GM12878 (cell line): ENCODE measurements around the gene NFAT5. TPM values are rescaled to one million over a fixed set of nuclear protein-coding genes. Genes with fewer than 3 reads are reported as not detected.

ENCODE experiments used
- ATAC-seq: fragments of 200-7000 bp; cut with Tn5 transposase; 3 replicates; pipeline ENCODE4 v1.9.1; 2020; ENCODE audit warnings: mild to moderate bottlenecking, moderate library complexity
- BruUV-seq: library from RNA; stranded (reverse); fragments of 400-500 nt; replicated peaks from 2 replicates; lab custom pipeline; 2021; lab: Mats Ljungman, UMichigan
- CTCF ChIA-PET: fragments of 300-600 bp; sonication (Branson Sonifier 250); formaldehyde crosslinking; extraction: SDS; loops from one replicate; lab custom pipeline; 2021; ENCODE audit warnings: inconsistent platforms; lab: Yijun Ruan, JAX
- POLR2A ChIA-PET: fragments of 350-600 bp; formaldehyde crosslinking; extraction: SDS; loops from one replicate; lab custom pipeline; 2021; ENCODE audit warnings: inconsistent platforms; lab: Charles Lee
- RAD21 ChIA-PET: fragments of 300-600 bp; sonication (Branson Sonifier 250); formaldehyde crosslinking; loops from one replicate; lab custom pipeline; 2023; ENCODE audit warnings: antibody characterized with exemption; ENCODE audit not compliant: unreplicated experiment; lab: Charles Lee
- SMC1A ChIA-PET: fragments of 300-600 bp; sonication (Branson Sonifier 250); formaldehyde crosslinking; loops from one replicate; lab custom pipeline; 2023; ENCODE audit not compliant: unreplicated experiment, uncharacterized antibody; lab: Charles Lee
- DNase-seq: peaks from one replicate; pipeline ENCODE4 v3.0.0-alpha.2; 2011; ENCODE audit warnings: low read depth, low spot score
- FAIRE-seq: peaks from 3 replicates; lab custom pipeline; 2011; peaks lifted over from hg19 to GRCh38; lab: Jason Lieb, UNC
- H2AFZ ChIP-seq: 2 replicates; pipeline ENCODE4 v1.6.0; 2011; ENCODE audit warnings: low read depth, low read length, control low read depth; ENCODE audit not compliant: control insufficient read depth
- H3K27ac ChIP-seq: 2 replicates; pipeline ENCODE4 v1.5.1; 2011; ENCODE audit warnings: control low read depth; ENCODE audit not compliant: control insufficient read depth, insufficient read depth
- H3K27me3 ChIP-seq, 2 experiments: replicated peaks in 1 of 2; 2 replicates each; pipeline versions ENCODE4 v1.6.0 to v1.6.1; 2011; ENCODE audit warnings: low read length in 1 of 2; ENCODE audit not compliant: control insufficient read depth in 2 of 2, insufficient read depth in 2 of 2
- H3K36me3 ChIP-seq, 2 experiments: 2 replicates each; pipeline ENCODE4 v1.5.1; 2011; ENCODE audit warnings: low read length in 1 of 2; ENCODE audit not compliant: control insufficient read depth in 2 of 2, insufficient read depth in 2 of 2
- H3K4me1 ChIP-seq: 2 replicates; pipeline ENCODE4 v1.6.1; 2011; ENCODE audit warnings: mild to moderate bottlenecking, low read length, moderate library complexity, mixed read lengths; ENCODE audit not compliant: control insufficient read depth, insufficient read depth
- H3K4me2 ChIP-seq: 2 replicates; pipeline ENCODE4 v1.6.0; 2011; ENCODE audit warnings: control low read depth; ENCODE audit not compliant: control insufficient read depth, insufficient read depth
- H3K4me3 ChIP-seq: fragments of 200-600 bp; sonication (generic); 2 replicates; pipeline ENCODE4 v1.5.1; 2016
- H3K79me2 ChIP-seq: 2 replicates; pipeline ENCODE4 v1.6.0; 2011; ENCODE audit warnings: low read length; ENCODE audit not compliant: control insufficient read depth, insufficient read depth
- H3K9ac ChIP-seq: 2 replicates; pipeline ENCODE4 v1.8.0; 2011; ENCODE audit warnings: low read length, control low read depth, mixed read lengths; ENCODE audit not compliant: control insufficient read depth, insufficient read depth
- H3K9me3 ChIP-seq: replicated peaks from 3 replicates; pipeline ENCODE4 v1.5.1; 2011; ENCODE audit warnings: mild to moderate bottlenecking, low read length; ENCODE audit not compliant: control insufficient read depth, insufficient read depth
- H4K20me1 ChIP-seq: 2 replicates; pipeline ENCODE4 v1.6.0; 2011; ENCODE audit not compliant: control insufficient read depth, insufficient read depth
- ATF7 ChIP-seq: fragments of 450-650 bp; IDR thresholded peaks from 2 replicates; pipeline ENCODE4 v1.6.1; 2016; ENCODE audit warnings: low read depth, mild to moderate bottlenecking
- BHLHE40 ChIP-seq, 2 experiments: fragments of 450-650 bp in 1 of 2; IDR thresholded peaks; 2 replicates each; pipeline ENCODE4 v1.6.1; 2011 to 2017; ENCODE audit warnings: low read depth in 2 of 2, borderline replicate concordance in 1 of 2, improper control_type of control experiment in 1 of 2, low read length in 1 of 2, mild to moderate bottlenecking in 1 of 2
- CHD4 ChIP-seq: fragments of 200-600 bp; sonication (generic); IDR thresholded peaks from 2 replicates; pipeline ENCODE4 v1.6.1; 2016; ENCODE audit warnings: mild to moderate bottlenecking
- IKZF2 ChIP-seq, 2 experiments: fragments of 450-650 bp; IDR thresholded peaks; 2 replicates each; pipeline ENCODE4 v1.6.1; 2017; ENCODE audit warnings: mild to moderate bottlenecking in 2 of 2, moderate library complexity in 2 of 2
- KDM1A ChIP-seq: fragments of 200-600 bp; sonication (generic); IDR thresholded peaks from 2 replicates; pipeline ENCODE4 v1.6.1; 2016; ENCODE audit warnings: borderline replicate concordance
- MTA3 ChIP-seq: IDR thresholded peaks from 2 replicates; pipeline ENCODE4 v1.6.1; 2012; ENCODE audit warnings: low read length, inconsistent platforms, borderline replicate concordance
- NBN ChIP-seq: fragments of 450-650 bp; IDR thresholded peaks from 2 replicates; pipeline ENCODE4 v1.6.1; 2016
- POLR2A ChIP-seq: IDR thresholded peaks from 2 replicates; pipeline ENCODE4 v1.6.1; 2011; ENCODE audit warnings: low read depth, mild to moderate bottlenecking, low read length
- POLR2AphosphoS2 ChIP-seq: IDR thresholded peaks from 2 replicates; pipeline ENCODE4 v1.6.1; 2011; ENCODE audit warnings: low read depth, mild to moderate bottlenecking, low read length, improper control_type of control experiment, moderate library complexity
- SREBF1 ChIP-seq: IDR thresholded peaks from 2 replicates; pipeline ENCODE4 v1.6.1; 2012; ENCODE audit warnings: mild to moderate bottlenecking, low read length
- WGBS: methylation state at CpG from one replicate; pipeline ENCODE4 v1.1.6; 2016; ENCODE audit warnings: low lambda C conversion rate; ENCODE audit not compliant: insufficient replicate concordance, insufficient coverage; ENCODE audit errors: missing lambda C conversion rate; 5-methylcytosine and 5-hydroxymethylcytosine counted together
- in situ Hi-C: fragments of 300-500 bp; cut with MboI; formaldehyde crosslinking; loops from 9 replicates; pipeline ENCODE4 v1.14.3; 2018; ENCODE audit warnings: mixed read lengths
- intact Hi-C: fragments of 100-400 bp; cut with micrococcal nuclease; formaldehyde crosslinking; loops from one replicate; pipeline ENCODE4 v1.14.2; 2022; ENCODE audit not compliant: unreplicated experiment
- polyA plus RNA-seq, 11 experiments: library from polyadenylated mRNA; depleted of rRNA in 4 of 11; unstranded in 6 of 11; stranded (reverse) in 5 of 11; fragments of >200 nt; fragmentation: Nextera tagmentation in 4 of 11; fragmentation: Illumina TruSeq in 1 of 11; extraction: Ambion mirVana in 4 of 11; extraction: Trizol in 1 of 11; gene quantifications; 1 replicate in 1 of 11; 2 replicates in 10 of 11; pipeline versions ENCODE4 v1.2.1 to v1.2.3, GENCODE V29; 2011 to 2016; ENCODE audit warnings: inconsistent platforms in 2 of 11, missing spikeins in 2 of 11, low read depth in 1 of 11
- total RNA-seq, 4 experiments: library from RNA; depleted of rRNA in 3 of 4; stranded (reverse); fragments of >200 nt in 3 of 4; fragmentation: Illumina TruSeq in 1 of 4; extraction: Trizol in 1 of 4; gene quantifications; 2 replicates each; pipeline versions ENCODE4 v1.2.1 to v1.2.3, GENCODE V29; 2013 to 2021
- TF ChIP-seq, protein P1 (sequence below): IDR thresholded peaks from 2 replicates; pipeline ENCODE4 v1.6.1; 2011; ENCODE audit warnings: borderline replicate concordance, low read depth, mild to moderate bottlenecking, moderate library complexity, low read length; ENCODE audit not compliant: insufficient read depth, poor library complexity, severe bottlenecking
- TF ChIP-seq, protein P2 (sequence below): fragments of 450-650 bp; IDR thresholded peaks from 2 replicates; pipeline ENCODE4 v1.6.1; 2017; ENCODE audit warnings: mild to moderate bottlenecking
- TF ChIP-seq, protein P3 (sequence below): fragments of 450-650 bp; IDR thresholded peaks from 2 replicates; pipeline ENCODE4 v1.6.1; 2018; ENCODE audit warnings: borderline replicate concordance, mild to moderate bottlenecking; ENCODE audit not compliant: partially characterized antibody
- TF ChIP-seq, protein P4 (sequence below), 3 experiments: IDR thresholded peaks in 2 of 3; conservative IDR thresholded peaks in 1 of 3; 2 replicates each; pipeline ENCODE4 v1.5.1; 2011; ENCODE audit warnings: low read depth in 3 of 3, low read length in 3 of 3, mild to moderate bottlenecking in 3 of 3, control low read depth in 2 of 3, moderate library complexity in 2 of 3, inconsistent platforms in 1 of 3, mixed read lengths in 1 of 3; ENCODE audit not compliant: control insufficient read depth in 2 of 3, insufficient read depth in 1 of 3; ENCODE audit errors: extremely low read depth in 1 of 3

The NFAT5 gene
- total and polyA plus RNA-seq, 10 of the 15 experiments (the other 5 are each of a cell fraction or from before 2014, with no cell fraction given) = 0.58 to 31.5 (median 12.7) TPM

DNA sequence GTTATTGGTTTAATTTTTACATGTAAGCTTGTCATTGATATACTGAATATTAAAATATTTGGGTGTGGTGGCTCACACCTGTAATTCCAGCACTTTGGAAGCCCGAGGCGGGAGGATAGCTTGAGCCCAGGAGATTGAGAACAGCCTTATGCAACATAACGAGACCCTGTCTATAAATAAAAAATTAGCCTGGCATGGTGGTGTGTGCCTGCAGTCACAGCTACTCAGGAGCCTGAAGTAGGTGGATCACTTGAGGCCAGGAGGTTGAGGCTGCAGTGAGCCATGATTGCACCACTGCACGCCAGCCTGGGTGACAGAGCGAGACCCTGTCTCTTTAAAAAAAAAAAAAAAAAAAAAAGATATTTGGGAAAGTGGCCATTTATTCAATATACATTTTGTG lies 32.3 kb downstream of the NFAT5 start:
- Histone ChIP-seq H4K20me1 (no peaks in the 10 kb centered on the region; the same call in 1 of the 2 replicates), H3K9me3 (no peaks in the 10 kb centered on the region; the same call in 2 of the 3 replicates), H2AFZ (no peak overlapping the region), H3K4me1 (no peaks in the 10 kb centered on the region), H3K4me3 (no peak overlapping the region), H3K36me3 (peaks cover 2 to 3% of the 10 kb centered on the region in 2 experiments; a peak in 2 of 4 replicates), H3K79me2 (peaks cover 65% of the 10 kb centered on the region), H3K9ac (no peak overlapping the region), H3K4me2 (no peak overlapping the region), H3K27me3 (no peaks in the 10 kb centered on the region), H3K27ac (no peak overlapping the region)
- ChIA-PET CTCF (interaction anchor here (0.8 kb wide), 1 partner anchor 12 kb away, joined by 5 read pairs; no protein-coding TSS in a partner anchor), POLR2A (interaction anchor here (0.5 kb wide), 1 partner anchor 84 kb away, joined by 6 read pairs; no protein-coding TSS in a partner anchor), SMC1A (interaction anchor here (0.6 to 0.7 kb wide), 2 partner anchors 30 to 99 kb away, joined by 3 read pairs; no protein-coding TSS in a partner anchor), RAD21 (no interaction called here)
- FAIRE-seq (no peak), DNase-seq (no peak), ATAC-seq (no peak)
- 100% methylated on average over 3 of the region's 5 CpGs for whole genome bisulfite sequencing
- in situ Hi-C loops = no loop called here
- intact Hi-C loops = no loop called here
- no TSS peak for BruUV-seq
- TF ChIP-seq POLR2A (no peak), MTA3 (no peak), CHD4 (no peak), BHLHE40 (IDR thresholded peaks at IDR 0.05; ENCODE audit: borderline replicate concordance in 1 of 2, low read depth in 2 of 2, low read length in 1 of 2) (no peak), SREBF1 (no peak), NBN (no peak), IKZF2 (IDR thresholded peaks at IDR 0.05) (no peak), KDM1A (no peak), ATF7 (no peak), POLR2AphosphoS2 (no peak)
- TF ChIP-seq, protein P1, sequence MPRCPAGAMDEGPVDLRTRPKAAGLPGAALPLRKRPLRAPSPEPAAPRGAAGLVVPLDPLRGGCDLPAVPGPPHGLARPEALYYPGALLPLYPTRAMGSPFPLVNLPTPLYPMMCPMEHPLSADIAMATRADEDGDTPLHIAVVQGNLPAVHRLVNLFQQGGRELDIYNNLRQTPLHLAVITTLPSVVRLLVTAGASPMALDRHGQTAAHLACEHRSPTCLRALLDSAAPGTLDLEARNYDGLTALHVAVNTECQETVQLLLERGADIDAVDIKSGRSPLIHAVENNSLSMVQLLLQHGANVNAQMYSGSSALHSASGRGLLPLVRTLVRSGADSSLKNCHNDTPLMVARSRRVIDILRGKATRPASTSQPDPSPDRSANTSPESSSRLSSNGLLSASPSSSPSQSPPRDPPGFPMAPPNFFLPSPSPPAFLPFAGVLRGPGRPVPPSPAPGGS = no peak
- TF ChIP-seq, protein P2, sequence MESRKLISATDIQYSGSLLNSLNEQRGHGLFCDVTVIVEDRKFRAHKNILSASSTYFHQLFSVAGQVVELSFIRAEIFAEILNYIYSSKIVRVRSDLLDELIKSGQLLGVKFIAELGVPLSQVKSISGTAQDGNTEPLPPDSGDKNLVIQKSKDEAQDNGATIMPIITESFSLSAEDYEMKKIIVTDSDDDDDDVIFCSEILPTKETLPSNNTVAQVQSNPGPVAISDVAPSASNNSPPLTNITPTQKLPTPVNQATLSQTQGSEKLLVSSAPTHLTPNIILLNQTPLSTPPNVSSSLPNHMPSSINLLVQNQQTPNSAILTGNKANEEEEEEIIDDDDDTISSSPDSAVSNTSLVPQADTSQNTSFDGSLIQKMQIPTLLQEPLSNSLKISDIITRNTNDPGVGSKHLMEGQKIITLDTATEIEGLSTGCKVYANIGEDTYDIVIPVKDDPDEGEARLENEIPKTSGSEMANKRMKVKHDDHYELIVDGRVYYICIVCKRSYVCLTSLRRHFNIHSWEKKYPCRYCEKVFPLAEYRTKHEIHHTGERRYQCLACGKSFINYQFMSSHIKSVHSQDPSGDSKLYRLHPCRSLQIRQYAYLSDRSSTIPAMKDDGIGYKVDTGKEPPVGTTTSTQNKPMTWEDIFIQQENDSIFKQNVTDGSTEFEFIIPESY = no peak
- TF ChIP-seq, protein P3, sequence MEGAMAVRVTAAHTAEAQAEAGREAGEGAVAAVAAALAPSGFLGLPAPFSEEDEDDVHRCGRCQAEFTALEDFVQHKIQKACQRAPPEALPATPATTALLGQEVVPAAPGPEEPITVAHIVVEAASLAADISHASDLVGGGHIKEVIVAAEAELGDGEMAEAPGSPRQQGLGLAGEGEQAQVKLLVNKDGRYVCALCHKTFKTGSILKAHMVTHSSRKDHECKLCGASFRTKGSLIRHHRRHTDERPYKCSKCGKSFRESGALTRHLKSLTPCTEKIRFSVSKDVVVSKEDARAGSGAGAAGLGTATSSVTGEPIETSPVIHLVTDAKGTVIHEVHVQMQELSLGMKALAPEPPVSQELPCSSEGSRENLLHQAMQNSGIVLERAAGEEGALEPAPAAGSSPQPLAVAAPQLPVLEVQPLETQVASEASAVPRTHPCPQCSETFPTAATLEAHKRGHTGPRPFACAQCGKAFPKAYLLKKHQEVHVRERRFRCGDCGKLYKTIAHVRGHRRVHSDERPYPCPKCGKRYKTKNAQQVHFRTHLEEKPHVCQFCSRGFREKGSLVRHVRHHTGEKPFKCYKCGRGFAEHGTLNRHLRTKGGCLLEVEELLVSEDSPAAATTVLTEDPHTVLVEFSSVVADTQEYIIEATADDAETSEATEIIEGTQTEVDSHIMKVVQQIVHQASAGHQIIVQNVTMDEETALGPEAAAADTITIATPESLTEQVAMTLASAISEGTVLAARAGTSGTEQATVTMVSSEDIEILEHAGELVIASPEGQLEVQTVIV = no peak
- TF ChIP-seq, protein P4, sequence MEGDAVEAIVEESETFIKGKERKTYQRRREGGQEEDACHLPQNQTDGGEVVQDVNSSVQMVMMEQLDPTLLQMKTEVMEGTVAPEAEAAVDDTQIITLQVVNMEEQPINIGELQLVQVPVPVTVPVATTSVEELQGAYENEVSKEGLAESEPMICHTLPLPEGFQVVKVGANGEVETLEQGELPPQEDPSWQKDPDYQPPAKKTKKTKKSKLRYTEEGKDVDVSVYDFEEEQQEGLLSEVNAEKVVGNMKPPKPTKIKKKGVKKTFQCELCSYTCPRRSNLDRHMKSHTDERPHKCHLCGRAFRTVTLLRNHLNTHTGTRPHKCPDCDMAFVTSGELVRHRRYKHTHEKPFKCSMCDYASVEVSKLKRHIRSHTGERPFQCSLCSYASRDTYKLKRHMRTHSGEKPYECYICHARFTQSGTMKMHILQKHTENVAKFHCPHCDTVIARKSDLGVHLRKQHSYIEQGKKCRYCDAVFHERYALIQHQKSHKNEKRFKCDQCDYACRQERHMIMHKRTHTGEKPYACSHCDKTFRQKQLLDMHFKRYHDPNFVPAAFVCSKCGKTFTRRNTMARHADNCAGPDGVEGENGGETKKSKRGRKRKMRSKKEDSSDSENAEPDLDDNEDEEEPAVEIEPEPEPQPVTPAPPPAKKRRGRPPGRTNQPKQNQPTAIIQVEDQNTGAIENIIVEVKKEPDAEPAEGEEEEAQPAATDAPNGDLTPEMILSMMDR (IDR thresholded peaks at IDR 0.05 in 2 of 3, conservative IDR thresholded peaks at IDR 0.05 in 1 of 3; ENCODE audit: control insufficient read depth in 2 of 3, extremely low read depth in 1 of 3, insufficient read depth in 1 of 3, low read depth in 3 of 3, low read length in 3 of 3) = no peak
